SK-N-SH treated with all-trans-retinoic acid at 6 μM for 48 hours (cell line): Measurements from ENCODE around the gene ZDHHC3.

Source experiments
- ATAC-seq: fragments of 200-7000 bp; cut with Tn5 transposase; 3 replicates; pipeline ENCODE4 v1.9.1; 2020; ENCODE audit warnings: mild to moderate bottlenecking, moderate library complexity
- BACH2 ChIP-seq: fragments of 250-450 bp; sonication (Bioruptor Pico); IDR thresholded peaks from 2 replicates; pipeline ENCODE4 v1.9.0; 2021; ENCODE audit warnings: mild to moderate bottlenecking, borderline replicate concordance
- CSDC2 ChIP-seq: fragments of 250-450 bp; sonication (Bioruptor Pico); IDR thresholded peaks from 2 replicates; pipeline ENCODE4 v1.5.0; 2020; ENCODE audit warnings: mild to moderate bottlenecking, moderate library complexity
- CSRNP3 ChIP-seq: fragments of 250-450 bp; sonication (Bioruptor Pico); IDR thresholded peaks from 2 replicates; pipeline ENCODE4 v1.5.1; 2021; ENCODE audit warnings: mild to moderate bottlenecking, moderate library complexity
- ESRRG ChIP-seq: fragments of 250-450 bp; sonication (Bioruptor Pico); IDR thresholded peaks from 2 replicates; pipeline ENCODE4 v1.6.1; 2021; ENCODE audit warnings: mild to moderate bottlenecking
- GLIS3 ChIP-seq: fragments of 250-450 bp; sonication (Bioruptor Pico); IDR thresholded peaks from 2 replicates; pipeline ENCODE4 v1.5.0; 2020; ENCODE audit warnings: mild to moderate bottlenecking, moderate library complexity
- ISL1 ChIP-seq: fragments of 250-450 bp; sonication (Bioruptor Pico); IDR thresholded peaks from 2 replicates; pipeline ENCODE4 v2.1.2; 2022; ENCODE audit warnings: mild to moderate bottlenecking, moderate library complexity
- OSR1 ChIP-seq: fragments of 250-450 bp; sonication (Bioruptor Pico); IDR thresholded peaks from 2 replicates; pipeline ENCODE4 v1.8.0; 2022; ENCODE audit warnings: moderate library complexity, mild to moderate bottlenecking, inconsistent platforms
- PATZ1 ChIP-seq: fragments of 250-450 bp; sonication (Bioruptor Pico); IDR thresholded peaks from 2 replicates; pipeline ENCODE4 v1.8.0; 2020; ENCODE audit warnings: mild to moderate bottlenecking, moderate library complexity, borderline replicate concordance
- PPARA ChIP-seq: fragments of 250-450 bp; sonication (Bioruptor Pico); IDR thresholded peaks from 2 replicates; pipeline ENCODE4 v1.5.0; 2020; ENCODE audit warnings: mild to moderate bottlenecking, borderline replicate concordance
- RARB ChIP-seq: fragments of 250-450 bp; sonication (Bioruptor Pico); IDR thresholded peaks from 2 replicates; pipeline ENCODE4 v1.8.0; 2021; ENCODE audit warnings: mild to moderate bottlenecking, moderate library complexity
- SNAI2 ChIP-seq: fragments of 250-450 bp; sonication (Bioruptor Pico); IDR thresholded peaks from 2 replicates; pipeline ENCODE4 v1.5.0; 2020; ENCODE audit warnings: mild to moderate bottlenecking, moderate library complexity
- TCF4 ChIP-seq: fragments of 250-450 bp; sonication (Bioruptor Pico); IDR thresholded peaks from 2 replicates; pipeline ENCODE4 v1.8.0; 2021; ENCODE audit warnings: mild to moderate bottlenecking, moderate library complexity, borderline replicate concordance
- TOX ChIP-seq: fragments of 250-450 bp; sonication (Bioruptor Pico); IDR thresholded peaks from 2 replicates; pipeline ENCODE4 v1.8.0; 2021; ENCODE audit warnings: mild to moderate bottlenecking, moderate library complexity, borderline replicate concordance
- TSHZ2 ChIP-seq: fragments of 250-450 bp; sonication (Bioruptor Pico); IDR thresholded peaks from 2 replicates; pipeline ENCODE4 v1.5.0; 2020; ENCODE audit warnings: mild to moderate bottlenecking, moderate library complexity
- ZC3H10 ChIP-seq: fragments of 250-450 bp; sonication (Bioruptor Pico); IDR thresholded peaks from 2 replicates; pipeline ENCODE4 v1.5.1; 2021; ENCODE audit warnings: mild to moderate bottlenecking, moderate library complexity
- ZFP3 ChIP-seq: fragments of 250-450 bp; sonication (Bioruptor Pico); IDR thresholded peaks from 2 replicates; pipeline ENCODE4 v1.5.0; 2020; ENCODE audit warnings: mild to moderate bottlenecking, moderate library complexity
- ZFP30 ChIP-seq: fragments of 450-650 bp; formaldehyde crosslinking; IDR thresholded peaks from 2 replicates; pipeline ENCODE4 v1.5.0; 2022; ENCODE audit warnings: mild to moderate bottlenecking, moderate library complexity
- ZNF70 ChIP-seq: fragments of 450-650 bp; formaldehyde crosslinking; IDR thresholded peaks from 2 replicates; pipeline ENCODE4 v1.5.0; 2020; ENCODE audit warnings: mild to moderate bottlenecking, moderate library complexity
- ZNF8 ChIP-seq: fragments of 450-650 bp; formaldehyde crosslinking; IDR thresholded peaks from 2 replicates; pipeline ENCODE4 v1.5.0; 2020; ENCODE audit warnings: mild to moderate bottlenecking, moderate library complexity
- TF ChIP-seq, protein P1 (sequence below): fragments of 250-450 bp; sonication (Bioruptor Pico); IDR thresholded peaks from 2 replicates; pipeline ENCODE4 v1.8.0; 2021; ENCODE audit warnings: low read depth, mild to moderate bottlenecking, moderate library complexity, borderline replicate concordance

The ZDHHC3 gene

GRCh38 chr3:45002139-45002660 is 26.2 kb upstream of the ZDHHC3 start:
- no peak for ATAC-seq
- no peak for TF ChIP-seq PATZ1 (CRISPR knock-in tag)
- TF ChIP-seq, protein P1, sequence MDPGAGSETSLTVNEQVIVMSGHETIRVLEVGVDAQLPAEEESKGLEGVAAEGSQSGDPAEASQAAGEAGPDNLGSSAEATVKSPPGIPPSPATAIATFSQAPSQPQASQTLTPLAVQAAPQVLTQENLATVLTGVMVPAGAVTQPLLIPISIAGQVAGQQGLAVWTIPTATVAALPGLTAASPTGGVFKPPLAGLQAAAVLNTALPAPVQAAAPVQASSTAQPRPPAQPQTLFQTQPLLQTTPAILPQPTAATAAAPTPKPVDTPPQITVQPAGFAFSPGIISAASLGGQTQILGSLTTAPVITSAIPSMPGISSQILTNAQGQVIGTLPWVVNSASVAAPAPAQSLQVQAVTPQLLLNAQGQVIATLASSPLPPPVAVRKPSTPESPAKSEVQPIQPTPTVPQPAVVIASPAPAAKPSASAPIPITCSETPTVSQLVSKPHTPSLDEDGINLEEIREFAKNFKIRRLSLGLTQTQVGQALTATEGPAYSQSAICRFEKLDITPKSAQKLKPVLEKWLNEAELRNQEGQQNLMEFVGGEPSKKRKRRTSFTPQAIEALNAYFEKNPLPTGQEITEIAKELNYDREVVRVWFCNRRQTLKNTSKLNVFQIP (CRISPR knock-in tag) = no peak
- no peak for TF ChIP-seq ISL1 (CRISPR knock-in tag)
- no peak for TF ChIP-seq PPARA
- no peak for TF ChIP-seq ZNF70 (CRISPR knock-in tag)
- TF ChIP-seq TCF4 = no peak
- TF ChIP-seq ZFP3 (CRISPR knock-in tag) = no peak
- no peak for TF ChIP-seq ZFP30 (CRISPR knock-in tag)
- TF ChIP-seq ZC3H10 (CRISPR knock-in tag) = no peak
- TF ChIP-seq CSDC2 = no peak
- no peak for TF ChIP-seq SNAI2 (CRISPR knock-in tag)
- TF ChIP-seq ZNF8 = no peak

DNA sequence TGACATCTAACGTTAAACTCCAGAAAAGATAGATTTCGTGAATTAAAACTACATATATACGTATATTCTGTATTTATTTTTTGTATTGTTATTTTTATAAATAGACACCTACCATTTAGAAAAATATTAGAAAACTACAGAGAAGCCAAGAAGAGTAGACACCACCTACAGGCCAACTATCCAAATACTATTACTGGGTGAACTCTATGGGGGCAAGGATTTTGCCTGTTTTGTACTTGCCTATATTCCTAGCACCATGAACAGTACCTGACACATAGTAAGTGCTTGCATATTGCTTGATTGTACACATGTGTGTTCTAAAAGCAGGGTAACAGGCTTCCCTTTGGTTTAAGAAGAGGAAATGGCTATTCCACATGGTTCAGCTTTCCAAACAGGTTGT is 25.8 kb upstream of the ZDHHC3 start:
- ATAC-seq = no peak
- TF ChIP-seq BACH2 (CRISPR knock-in tag) = no peak
- TF ChIP-seq PATZ1 (CRISPR knock-in tag) = no peak
- no peak for TF ChIP-seq ISL1 (CRISPR knock-in tag)
- TF ChIP-seq RARB = no peak
- no peak for TF ChIP-seq ZNF8
- TF ChIP-seq, protein P1 (CRISPR knock-in tag) = no peak
- no peak for TF ChIP-seq OSR1 (CRISPR knock-in tag)

DNA sequence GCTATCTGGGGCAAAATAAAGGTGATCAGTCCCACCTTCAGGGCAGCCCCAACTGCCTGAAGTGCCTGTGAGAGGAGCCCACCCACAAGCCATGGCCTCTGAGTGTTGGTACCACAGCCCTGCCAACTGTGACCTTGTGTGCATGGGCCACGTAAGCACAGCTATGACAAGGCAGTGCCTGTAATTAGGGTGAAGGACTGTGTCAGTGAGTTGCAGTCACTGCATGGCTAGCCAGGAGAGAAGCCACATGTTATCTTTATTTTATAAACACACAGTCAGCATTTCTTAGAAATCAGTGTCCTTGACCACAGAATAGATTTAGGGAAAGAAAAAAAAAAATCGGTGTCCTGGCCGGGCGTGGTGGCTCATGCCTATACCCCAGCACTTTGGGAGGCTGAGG is 24.8 kb upstream of the ZDHHC3 start:
- ATAC-seq = no peak
- TF ChIP-seq ZFP3 (CRISPR knock-in tag) = no peak
- TF ChIP-seq ESRRG (CRISPR knock-in tag) = no peak
- TF ChIP-seq PPARA = no peak
- no peak for TF ChIP-seq GLIS3
- TF ChIP-seq CSRNP3 (CRISPR knock-in tag) = no peak
- TF ChIP-seq CSDC2 = no peak
- TF ChIP-seq, all 23 proteins: peak for 0

DNA sequence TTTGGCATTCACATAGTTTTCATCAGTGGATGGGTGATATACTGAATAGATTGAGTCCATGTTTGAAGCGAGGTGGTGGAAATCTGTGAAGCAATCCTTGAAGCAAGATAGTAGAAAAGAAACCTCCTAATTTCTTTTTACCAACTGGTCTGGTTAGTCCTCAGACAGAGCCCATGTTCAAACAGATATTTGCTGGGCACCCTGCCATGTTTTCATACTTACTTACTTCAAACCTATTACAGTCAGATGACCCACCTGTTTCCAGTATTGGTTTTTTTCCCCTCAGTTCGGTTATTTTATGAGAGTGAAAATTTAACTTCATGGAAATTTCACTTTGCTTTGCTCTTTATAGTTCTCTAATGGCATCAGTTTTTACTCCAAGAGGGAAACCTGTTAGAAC is 23.8 kb upstream of the ZDHHC3 start:
- TF ChIP-seq TCF4 (no peak), TOX (CRISPR knock-in tag) (no peak), SNAI2 (CRISPR knock-in tag) (no peak), PPARA (no peak), CSDC2 (no peak)
- ATAC-seq = no peak

DNA sequence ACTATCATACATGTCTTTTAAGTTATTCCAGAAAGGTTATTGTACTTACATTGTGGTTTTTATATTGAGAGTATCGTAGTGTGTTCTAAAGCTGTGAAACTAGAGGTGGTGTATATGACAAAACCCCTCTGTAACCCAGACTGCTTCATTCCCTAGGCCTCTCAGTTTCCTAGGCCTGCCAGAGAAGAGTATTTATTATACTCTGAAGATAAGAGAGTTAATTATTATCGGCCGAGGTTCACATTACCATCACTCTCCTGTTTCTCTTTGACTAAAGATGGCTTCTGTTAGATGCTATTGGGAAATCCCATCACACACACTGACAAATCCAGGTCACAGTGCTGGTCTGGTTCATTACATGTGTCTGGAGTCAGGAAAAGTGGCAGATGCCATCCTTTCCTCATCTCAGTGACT is 20.6 kb upstream of the ZDHHC3 start:
- TF ChIP-seq OSR1 (CRISPR knock-in tag) (no peak), GLIS3 (no peak), TCF4 (peak; percentile 53; the same call in 1 of the 2 replicates), SNAI2 (CRISPR knock-in tag) (no peak), ISL1 (CRISPR knock-in tag) (0 out of 2 replicates have a peak, but pooled peaks have one; percentile 23), ZNF8 (no peak), TSHZ2 (CRISPR knock-in tag) (peak; percentile 63; the same call in 1 of the 2 replicates)
- TF ChIP-seq, all 23 proteins: peak for 3
- no peak; the same call in 2 of the 3 replicates for ATAC-seq
